ENCODE results near the gene SFN.
"Not testable (repeated sequence)": the region's sequence is repeated elsewhere in the genome, so short reads cannot be mapped to it uniquely, and the experiment has no call there.

Gene SFN

DNA sequence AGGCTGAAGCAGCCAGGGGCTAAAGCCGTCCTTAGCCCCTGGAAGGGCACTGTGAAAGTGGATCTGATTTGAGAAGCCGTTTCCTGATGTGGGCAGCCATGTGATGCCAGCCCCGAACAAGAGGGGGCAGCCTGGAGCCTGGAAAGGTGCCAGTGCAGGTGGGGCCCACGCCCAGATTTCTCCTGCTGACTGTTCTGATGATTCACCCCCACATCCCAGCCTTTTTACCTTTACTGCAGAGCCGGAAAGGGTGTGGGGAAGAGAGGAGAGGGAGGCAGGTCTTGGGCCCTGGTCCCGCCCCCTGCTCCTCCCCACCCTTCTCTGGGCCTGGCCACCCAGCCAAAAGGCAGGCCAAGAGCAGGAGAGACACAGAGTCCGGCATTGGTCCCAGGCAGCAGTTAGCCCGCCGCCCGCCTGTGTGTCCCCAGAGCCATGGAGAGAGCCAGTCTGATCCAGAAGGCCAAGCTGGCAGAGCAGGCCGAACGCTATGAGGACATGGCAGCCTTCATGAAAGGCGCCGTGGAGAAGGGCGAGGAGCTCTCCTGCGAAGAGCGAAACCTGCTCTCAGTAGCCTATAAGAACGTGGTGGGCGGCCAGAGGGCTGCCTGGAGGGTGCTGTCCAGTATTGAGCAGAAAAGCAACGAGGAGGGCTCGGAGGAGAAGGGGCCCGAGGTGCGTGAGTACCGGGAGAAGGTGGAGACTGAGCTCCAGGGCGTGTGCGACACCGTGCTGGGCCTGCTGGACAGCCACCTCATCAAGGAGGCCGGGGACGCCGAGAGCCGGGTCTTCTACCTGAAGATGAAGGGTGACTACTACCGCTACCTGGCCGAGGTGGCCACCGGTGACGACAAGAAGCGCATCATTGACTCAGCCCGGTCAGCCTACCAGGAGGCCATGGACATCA, at the start of gene SFN:
TSS of gene SFN (plus strand) at position 369 of the 904 bp plus-strand sequence. CDS start at position 433, 64 bp downstream.
- no peak for DNase-seq

DNA sequence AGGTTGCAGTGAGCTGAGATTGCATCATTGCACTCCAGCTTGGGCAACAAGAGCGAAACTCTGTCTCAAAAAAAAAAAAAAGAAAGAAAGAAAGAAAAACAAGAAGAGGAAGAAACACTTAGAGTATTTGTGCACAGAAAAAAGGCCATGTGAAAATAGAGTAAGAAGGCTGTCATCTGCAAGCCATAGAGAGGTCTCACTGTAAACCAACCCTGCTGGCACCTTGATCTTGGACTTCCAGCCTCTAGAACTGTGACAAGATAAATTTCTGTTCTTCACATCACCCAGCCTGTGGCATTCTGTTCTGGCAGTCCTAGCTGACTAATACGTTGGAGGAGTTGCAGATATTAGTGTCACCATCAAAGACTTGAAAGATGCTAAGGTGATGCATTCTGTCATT, 48.6 kb upstream of the SFN start:
- no peak for DNase-seq

DNA sequence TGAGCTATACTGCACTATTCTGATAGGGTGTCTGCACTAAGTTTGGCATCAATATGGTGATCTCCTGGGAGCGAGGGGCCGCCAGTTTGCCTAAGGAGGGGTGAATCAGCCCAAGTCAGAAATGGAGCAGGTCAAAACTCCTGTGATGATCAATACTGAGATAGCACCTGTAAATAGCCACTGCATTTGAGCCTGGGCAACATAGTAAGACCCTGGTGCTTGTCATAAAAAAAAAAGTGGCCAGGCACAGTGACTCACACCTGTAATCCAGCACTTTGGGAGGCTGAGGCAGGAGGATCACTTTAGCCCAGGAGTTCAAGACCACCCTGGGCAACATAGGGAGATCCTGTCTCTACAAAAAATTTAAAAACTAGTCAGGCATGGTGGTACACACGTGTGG, 48.1 kb upstream of the SFN start:
- DNase-seq = no peak

DNA sequence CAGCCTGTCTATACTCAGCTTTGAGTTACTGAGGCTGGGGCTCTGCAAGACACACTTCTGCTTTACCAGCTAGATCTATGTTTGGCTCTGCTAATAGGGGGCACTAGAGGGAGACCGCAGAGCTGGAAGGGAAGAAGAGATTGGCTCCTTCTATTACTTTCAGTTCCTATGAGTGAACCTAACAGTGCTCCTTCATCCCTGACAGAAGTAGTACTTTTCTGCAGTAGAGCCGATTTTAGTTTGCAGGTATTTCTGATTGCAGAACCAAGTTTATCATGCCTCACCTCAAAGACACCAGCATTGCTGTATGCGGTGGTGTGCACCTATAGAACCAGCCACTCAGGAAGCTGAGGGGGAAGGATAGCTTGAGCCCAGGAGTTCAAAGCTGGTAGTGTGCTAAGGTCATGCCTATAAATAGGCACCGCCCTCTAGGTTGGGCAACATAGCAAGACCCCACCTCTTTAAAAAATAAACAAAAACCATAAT, 42.1 kb upstream of the SFN start:
- peak; percentile 80 for DNase-seq

DNA sequence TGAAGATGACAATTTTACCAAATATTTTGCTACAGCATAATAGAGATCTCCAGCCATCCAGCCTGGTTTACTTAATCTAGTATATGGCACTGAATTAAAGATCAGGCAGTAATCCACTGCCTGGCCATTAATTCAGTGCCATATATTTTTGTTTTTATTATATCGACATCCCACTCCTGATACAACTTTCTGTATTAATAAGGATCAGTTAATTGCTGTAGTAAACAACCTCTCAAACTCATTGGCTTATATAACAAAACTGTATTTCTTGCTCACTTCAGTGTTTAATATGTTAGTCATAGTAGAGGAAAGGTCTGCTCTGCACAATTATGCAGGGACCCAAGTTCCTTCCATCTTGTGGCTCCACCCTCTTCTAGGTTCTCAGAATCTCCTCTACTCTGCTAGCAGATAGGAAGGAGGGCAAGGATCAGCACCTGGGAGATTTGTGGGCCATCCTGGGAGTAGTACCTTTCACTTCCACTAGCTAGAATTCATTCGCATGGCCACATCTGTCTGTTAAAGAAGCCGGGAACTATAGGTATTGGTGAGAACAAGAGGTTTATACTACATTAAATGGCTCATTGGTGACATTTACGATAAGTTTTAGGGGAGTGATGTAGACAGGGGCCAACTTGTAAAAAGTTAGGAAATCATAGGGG, 40.1 kb upstream of the SFN start:
- no peak for DNase-seq

DNA sequence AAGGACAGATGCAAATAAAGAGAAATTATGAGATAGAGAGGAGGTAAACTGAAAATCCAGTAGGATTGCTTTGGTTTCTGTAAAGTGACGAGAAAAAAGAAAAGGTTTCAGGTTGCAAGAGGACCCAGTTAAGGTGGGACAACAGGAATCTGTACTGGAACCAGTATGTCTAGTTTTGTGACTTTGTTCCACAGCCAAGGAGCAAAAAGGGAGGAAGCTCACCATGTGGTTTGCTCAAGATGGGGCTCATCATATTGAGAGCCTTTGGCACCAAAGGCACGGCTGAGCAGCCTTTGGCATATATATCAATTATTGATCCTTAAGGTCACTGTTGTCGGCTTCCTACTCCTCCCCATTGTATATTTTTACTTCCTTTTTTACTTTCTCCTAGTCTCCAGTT, 38.2 kb upstream of the SFN start:
- no peak for DNase-seq

- peak; percentile 82 for DNase-seq
These were observed 36.5 kb upstream of the SFN start, which contains the start of gene ZDHHC18 for GRCh38 chr1:26826261-26827105. Gene ZDHHC18, plus strand, starts transcription at chr1:26826688. Its CDS starts 117 bp downstream, at chr1:26826805.

GRCh38 chr1:26827106-26827604, 35.8 kb upstream of the SFN start:
- DNase-seq = no peak

DNA sequence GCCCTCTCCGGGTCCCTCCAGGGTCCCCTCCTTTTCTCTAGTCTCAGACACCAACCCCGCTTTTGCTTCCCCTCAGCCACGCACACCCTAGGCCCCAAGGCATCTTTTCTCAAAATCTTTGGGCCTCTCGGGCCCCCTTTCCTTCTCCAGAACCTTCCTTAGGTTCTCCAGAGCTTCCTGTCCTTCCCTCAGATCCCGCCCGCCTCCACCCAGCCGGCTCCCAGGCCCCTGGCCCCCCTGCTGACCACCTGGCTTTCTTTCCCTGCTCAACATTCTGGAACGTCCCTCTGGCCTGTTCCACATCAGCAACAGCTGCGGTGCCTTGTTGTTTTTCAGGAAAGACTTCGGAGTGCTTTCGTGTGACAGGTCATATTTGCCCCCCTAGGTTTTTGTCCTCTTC, 35.3 kb upstream of the SFN start:
- DNase-seq = no peak

DNA sequence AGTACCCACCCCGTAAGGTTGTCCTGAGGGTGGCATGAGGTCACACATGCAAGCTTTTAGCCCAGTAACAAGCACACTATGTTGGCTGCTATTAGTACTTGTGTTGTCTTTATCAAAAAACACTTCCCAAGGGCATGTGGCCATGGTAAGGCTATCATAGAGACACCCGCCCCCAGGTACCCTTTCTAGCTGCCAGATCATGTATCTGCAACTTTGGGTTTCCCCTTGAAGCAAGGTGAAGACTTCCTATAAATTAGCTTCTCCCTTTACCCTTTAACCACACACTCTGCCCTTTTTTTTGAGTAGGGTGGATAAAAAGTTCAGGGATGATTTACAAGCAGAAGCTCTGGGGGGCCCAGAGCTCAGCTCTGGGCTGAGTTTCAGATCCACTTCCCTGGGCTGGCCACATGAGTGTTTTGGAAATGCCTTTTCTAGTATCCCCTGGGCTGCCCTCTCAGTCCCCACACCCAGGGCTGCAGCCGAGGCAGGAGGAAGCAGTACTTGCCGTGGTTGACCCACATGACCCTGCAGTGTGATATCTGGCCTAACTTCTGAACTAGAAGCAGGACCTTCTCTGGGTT, 34.4 kb upstream of the SFN start:
- DNase-seq = peak; percentile 88

- DNase-seq = no peak
These were observed 33.6 kb upstream of the SFN start for GRCh38 chr1:26829184-26829911.

GRCh38 chr1:26831059-26831458, 31.9 kb upstream of the SFN start:
- no peak for DNase-seq

DNA sequence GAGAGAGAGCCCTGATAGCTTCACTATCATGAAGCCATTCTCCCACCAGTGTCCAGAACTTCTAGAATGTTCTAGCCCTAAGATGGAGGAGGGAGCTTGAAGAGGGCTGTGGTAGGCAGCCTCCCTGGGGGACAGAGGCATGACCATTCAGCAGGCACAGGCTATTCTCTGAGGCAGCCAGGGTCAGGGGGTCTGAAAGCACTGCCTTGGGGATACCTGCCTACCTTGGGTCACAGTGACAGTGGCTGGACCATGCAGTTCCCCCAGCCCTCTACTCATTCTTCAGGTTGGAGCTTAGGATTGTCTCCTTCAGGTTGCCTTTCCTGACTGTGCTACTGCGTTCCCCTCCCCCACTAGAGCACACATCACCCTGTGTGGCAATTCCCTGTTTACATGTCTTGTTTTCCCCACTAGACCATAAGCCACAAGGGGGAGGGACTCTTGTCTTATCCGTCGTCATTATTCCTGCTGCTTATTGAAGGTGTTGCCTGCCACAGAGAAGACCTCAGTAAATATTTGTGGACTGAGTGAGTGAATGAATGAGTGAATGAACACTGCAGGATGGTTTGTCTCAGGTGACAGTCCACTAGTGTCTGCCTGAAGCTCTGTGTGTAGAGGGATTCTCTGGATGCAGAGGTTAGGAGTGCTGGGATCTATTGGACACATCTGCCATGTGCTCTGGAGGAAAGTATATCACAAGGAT, 31.3 kb upstream of the SFN start:
- peak; percentile 46 for DNase-seq

DNA sequence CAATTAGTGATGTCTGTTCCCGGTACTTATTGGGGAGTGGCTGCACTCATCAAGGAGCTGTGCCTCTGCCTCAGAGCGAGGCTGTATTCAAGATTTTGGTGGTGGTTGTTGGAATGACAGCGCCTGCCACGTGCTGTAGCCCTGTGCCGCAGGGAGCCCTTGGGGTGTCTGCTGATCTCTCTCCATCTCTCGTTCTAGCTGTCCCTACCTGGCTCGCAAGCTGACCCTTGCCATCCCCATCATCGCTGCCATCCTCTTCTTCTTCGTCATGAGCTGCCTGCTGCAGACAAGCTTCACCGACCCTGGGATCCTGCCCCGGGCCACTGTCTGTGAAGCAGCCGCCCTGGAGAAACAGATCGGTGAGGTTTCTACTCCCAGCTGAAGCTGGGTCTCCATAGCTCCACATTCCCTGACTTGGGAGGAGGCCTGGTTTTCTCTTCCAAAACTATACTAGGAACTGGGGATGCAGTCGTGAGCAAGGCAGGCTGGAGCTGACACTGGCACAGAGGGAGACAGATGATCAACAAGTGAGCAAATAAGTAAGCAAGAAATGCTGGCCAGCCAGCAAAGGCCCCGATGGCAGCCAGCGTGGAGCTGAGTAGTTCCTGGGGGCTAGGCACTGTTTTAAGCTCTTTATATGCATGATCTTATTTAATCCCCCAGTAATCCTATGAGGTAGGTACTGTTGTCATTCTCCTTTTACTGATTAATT, 30.5 kb upstream of the SFN start:
- no peak for DNase-seq

DNA sequence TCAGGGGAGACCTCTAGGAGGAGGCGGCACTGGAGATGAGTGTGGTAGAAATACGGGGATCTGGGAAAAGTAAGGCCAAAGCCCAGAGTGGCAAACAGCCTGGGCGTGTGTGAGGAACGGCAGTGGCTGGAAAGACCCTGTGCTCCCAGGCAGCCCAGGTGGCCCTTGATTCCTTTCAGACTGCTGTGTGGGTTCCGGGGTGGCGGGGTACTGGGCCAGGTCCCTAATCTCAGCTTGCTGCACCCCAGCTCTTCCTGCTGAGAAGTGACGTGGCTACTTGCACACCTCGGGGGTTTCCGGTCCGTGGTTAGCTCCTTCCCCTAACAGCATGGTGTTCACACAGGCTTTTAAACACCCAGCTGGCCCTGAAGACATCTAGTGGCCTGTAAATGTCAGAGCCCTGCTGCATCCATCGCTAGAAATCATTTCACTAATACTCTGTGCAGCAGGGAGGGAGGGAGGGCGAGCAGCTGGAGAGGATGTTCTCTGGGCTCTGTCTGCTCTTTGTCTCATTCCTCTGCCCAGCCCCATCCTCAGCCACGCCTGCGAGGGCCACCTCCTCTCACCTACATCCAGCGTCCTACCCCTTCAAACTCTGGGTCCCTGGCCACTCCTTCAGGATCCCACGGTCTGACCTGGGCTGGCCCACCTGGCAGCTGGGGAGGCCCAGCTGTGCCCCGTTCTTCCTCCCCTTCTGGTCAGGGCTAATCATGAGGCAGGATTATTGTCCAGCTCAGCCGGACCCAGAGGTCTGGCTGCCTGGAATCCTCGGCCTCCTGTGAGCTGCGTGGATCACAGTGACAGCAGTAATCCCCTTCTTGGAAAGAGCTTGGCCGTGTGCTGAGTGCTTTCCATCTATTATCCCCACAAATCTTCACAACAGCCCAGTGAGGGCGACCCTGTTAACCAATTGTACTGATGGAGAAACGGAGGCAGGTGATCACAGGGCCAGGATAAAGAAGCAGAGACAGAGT, 29.2 kb upstream of the SFN start:
- DNase-seq = peak; percentile 19

DNA sequence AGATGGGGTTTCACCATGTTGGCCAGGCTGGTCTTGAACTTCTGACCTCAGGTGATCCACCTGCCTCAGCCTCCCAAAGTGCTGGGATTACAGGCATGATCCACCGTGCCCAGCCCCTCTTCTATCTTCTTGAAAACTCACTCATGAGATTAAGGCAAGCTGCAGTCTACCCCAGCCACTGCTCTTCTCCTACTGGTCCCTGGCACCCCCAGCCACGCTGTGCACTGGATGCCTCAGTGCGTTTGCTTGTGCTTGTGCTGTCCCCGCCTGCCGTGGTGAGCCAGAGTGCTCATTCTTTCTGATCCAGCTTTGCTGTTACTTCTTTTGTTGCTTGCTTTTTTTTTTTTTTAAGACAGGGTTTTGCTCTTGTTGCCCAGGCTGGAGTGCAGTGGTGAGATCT, 25.3 kb upstream of the SFN start:
- DNase-seq = not testable (repeated sequence)

- DNase-seq = peak; percentile 49
These were observed 24.2 kb upstream of the SFN start for GRCh38 chr1:26838474-26839338.

DNA sequence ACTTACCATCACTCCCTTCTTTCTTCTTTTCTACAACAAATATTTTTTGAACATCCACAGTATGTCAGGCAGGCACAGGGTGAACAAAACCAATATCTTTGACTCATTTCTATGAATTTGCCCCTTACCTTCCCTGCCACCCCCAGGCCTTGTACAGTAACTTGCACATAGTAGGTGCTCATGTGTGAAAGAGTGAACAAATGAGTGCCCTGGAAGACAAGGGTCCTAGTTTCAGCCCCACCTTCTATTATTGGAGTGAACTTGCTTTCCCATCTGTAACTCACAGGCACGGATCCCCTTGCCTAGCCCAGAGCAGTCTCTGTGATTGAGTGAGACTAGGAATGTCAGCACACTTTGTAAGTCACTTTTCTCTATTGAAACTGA, 23.6 kb upstream of the SFN start:
- DNase-seq = no peak

Data from suppressor macrophage treated with lipopolysaccharide for 4 hours (primary cell).